GM03348 (cell line): Measurements from ENCODE around the gene ASCC1.
A peak's percentile ranks its signal among the peaks of the same experiment; 100 is the strongest.
"Not testable (repeated sequence)": the region's sequence is repeated elsewhere in the genome, so short reads cannot be mapped to it uniquely, and the experiment has no call there.

ENCODE experiments used
- DNase-seq: peaks from one replicate; pipeline ENCODE4 v3.0.0; 2012; ENCODE audit warnings: low spot score

ASCC1 gene, protein sequence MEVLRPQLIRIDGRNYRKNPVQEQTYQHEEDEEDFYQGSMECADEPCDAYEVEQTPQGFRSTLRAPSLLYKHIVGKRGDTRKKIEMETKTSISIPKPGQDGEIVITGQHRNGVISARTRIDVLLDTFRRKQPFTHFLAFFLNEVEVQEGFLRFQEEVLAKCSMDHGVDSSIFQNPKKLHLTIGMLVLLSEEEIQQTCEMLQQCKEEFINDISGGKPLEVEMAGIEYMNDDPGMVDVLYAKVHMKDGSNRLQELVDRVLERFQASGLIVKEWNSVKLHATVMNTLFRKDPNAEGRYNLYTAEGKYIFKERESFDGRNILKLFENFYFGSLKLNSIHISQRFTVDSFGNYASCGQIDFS

DNA sequence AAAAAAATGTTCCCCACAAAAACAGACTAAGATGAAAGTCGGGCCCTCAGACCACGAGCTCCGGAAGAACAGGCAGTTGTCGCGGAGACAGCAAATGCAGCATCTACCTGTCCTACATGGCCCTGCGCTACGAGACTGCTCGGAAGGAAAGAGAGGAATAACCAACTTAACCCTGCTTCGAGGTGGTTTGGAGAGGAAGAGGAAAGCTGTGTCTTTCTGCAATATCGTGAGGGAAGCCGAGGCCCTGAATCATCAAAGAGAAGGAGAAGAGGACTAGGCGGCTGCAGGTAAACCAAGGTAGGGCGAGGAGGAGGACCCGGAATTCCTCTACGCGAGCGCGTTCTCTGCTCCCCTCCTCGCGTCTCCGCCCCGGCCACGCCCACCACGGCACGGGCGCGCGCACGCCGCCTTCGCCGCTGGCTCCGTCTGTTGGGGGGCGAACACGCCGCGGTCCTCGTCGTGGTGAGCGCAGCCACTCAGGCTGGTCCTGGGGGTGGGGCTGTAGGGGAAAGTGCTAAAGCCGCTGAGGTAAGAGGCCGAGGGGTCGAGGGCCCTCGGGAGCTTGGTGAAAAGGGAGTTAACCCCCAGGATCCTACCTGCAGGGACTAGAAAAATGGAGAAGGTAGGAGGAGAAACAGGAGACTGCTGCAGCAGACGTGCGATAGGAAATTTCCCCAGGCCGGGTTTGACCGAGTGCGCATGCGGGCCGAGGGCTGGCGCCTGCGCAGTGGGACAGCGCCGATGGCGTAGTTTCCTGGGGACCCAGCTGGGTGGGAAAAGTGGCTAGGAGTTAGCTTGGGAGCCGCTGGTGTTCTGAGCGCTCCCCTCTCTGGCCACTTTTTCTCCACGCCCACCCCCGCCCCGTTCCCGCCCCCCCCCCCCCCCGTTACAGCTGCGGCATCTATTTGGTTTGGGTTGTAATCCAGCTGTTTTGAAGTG, at the start of gene ASCC1, which contains the start of gene ANAPC16:
Gene ASCC1, minus strand, starts transcription at position 666 of the 939 bp plus-strand sequence. CDS start 2,978 bp downstream, outside the sequence.
Gene ANAPC16, plus strand, starts transcription at position 402 of the 939 bp plus-strand sequence. CDS start 7,903 bp downstream, outside the sequence.
- DNase-seq: peak; percentile 96

DNA sequence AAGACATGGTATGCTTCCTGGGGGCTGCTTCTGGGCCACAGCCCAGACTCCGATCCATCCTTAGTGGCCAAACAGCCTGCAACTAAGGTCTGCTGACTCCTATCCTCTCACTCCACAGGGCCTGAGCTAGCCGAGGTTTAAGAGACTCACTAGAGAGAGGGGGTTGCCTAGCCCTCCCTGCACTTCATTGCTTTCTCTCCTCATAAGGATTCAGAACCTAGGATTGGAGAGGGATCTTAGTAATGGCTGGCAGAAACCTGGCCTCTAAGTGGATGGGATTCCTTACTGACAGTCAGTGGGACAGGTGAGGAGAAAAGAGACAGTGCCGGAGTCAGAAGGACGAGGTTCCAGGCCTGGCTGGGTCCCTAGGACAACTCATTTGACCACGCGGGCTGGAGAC, 49.4 kb upstream of the ASCC1 start:
- no peak for DNase-seq

DNA sequence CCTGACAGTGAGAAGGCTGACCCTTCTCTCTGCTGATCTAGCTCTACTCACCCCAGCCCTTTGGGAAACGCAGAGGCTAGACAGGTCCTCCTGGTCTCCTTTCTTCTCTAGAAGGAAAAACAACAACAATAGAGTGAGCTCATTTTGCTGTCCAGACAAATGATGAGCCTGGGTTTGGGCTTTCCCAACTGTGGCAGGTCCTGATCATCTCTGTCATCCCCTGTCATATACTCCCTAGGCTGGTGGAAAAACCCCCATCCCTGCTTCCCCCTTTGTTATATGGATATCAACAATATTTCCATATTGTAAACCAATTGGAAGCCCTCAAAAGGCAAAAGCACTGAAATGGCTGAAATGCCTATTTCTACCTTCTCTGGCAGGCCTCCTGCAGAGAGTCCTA, 48.5 kb upstream of the ASCC1 start:
- DNase-seq: no peak

DNA sequence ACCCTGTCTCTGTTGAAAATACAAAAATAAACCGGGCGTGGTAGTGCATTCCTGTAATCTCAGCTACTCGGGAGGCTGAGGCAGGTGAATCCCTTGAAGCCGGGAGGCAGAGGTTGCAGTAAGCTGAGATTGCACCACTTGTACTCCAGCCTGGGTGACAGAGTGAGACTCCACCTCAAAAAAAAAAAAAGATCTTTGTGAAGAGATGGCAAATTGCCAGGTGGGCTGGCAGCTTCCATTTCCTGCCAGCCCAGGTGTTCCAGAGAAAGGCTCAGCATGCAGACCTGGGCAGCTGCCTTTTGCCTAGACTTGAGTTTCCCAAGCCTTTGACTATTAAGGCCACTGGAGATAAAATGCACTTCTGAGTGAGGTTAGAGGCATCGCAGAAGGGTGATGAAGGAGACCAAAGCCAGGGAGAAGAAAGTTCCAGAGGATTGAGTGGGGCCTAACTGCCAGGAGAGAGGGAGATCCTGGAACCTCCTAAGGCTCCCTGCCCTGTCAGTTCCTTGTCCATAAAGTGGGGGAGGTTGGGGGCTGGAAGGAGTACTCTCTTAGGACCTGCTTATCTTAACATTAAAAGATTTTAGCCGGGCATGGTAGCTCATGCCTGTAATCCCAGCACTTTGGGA, 47.7 kb upstream of the ASCC1 start:
- no peak for DNase-seq

DNA sequence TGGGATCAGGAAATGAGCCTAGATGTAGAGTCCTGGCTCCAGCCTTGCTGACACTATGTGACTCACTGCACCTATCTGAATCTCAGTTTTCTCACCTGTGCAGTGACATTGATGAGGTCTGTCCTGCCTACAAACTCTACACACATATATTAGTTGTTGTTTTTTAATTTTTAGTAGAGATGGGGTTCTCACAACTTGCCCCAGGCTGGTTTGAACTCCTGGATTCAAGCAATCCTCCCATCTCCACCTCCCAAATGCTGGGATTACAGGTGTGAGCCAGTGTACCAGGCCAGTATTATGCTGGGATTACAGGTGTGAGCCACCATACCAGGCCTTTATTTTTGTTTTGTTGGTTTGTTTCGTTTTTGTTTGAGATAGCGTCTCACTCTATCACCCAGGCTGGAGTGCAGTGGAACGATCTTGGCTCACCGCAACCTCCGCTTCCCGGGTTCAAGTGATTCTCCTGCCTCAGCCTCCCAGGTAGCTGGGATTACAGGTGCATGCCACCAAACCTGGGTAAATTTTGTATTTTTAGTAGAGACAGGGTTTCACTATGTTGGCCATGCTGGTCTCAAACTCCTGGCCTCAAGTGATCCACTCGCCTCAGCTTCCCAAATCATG, 45.8 kb upstream of the ASCC1 start:
- no peak for DNase-seq

DNA sequence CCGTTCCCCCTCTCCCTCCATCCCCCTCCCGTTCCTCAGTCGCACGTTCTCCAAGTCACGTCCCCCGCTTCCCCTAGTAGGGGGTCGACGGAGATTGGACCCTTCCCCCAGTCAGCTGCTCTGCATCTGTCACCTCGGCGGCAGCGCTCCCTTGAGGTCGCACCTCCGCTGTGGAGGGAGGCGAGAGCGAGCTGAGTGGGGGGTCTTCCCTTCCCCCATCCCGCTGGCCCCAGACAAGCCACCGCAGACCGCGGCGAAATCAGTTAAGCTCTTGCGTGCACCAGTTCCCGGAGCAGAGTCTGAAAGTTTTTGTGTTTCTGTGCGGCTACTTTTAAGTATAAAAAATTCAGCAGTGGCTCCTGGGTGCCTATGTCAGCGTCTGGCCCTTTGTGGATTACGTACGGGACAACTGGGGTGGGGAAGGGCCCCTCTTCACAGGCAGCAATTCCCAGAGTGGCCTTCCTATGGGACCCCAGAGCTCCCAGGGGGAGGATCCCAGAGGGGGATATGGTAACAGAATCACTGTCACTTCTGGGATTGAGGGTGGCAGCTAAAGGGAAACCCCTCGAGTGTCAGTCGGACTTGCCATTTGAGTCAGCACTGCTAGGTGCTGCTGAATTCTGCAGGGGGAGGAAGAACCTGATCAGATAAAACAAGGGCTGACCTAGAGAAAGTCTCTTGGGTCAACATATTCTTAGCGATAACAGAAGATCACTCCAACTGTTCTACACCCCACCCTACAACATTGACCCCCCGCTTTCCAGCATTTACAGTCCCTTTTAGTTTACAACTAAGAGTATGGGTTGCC, 45.1 kb upstream of the ASCC1 start:
- no peak for DNase-seq

DNA sequence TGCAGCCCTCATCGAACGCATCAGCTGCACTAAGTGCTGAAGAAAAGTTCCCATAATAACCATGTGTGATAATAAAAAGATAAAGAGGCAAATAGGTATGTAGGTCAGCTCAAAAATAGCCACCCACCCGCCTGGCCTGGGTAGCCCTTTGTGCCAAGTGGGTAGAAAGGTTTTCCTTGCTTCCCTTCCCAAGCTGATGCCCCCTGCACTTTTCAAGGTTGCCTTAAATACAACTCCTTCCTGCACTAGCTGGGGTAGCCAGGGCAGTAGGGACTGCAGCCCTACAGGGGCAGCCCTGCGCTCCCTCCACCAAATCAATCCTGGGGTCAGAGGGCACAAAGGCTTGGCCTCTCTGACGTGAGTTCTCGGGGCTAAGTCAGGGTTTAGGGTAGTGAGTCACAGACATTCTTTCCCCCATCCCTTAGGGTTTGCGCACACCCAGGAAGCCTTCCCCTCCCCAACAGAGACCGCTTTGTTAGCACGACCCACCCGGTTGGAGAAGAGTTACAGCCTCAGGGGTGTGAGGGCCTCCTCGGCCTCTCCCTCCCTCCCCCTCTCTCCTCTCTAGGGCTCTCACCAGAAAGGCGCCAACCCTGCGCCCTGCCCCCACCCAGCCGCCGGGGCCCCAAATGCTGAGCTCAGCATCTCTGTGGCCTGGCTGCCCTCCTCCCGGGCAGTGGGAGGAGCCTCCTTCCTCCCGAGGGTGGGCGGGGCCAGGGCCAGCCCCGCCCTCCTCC, 44.3 kb upstream of the ASCC1 start:
- peak; percentile 95 for DNase-seq

DNA sequence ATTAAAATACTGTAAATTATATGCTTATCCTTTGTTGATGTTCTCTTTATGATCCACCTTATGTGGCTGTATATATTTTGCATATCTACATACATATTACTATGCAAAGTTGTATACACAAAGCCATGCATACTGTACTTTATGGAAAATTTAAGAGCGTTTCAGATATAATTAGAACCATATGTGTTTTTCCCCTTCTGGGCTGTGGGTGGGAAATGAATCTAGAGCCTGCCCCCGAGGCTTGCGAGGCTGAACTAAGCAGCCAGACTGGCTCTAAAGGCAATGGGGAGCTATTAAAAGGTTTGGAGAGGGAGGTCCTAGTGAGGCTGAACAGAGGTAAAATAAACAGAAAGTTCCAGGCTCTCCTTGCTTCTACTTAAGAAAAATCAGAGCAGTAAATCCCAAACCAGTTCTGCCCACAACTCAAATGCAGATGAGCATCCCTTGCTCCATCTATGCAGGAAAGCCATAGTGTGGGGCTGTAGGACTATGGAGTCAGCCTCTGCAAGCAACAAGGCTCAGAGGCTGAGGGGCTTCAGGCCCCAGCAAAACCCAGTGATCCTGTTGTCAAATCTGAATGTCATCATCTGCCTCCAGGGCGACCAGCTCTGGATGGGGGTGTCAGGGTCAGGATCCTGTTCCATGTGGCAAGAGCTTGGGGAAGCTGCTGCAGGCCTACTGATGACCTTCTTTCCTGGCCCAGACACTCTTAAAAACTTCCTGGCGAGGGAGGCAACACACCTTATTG, 43.6 kb upstream of the ASCC1 start:
- DNase-seq: peak; percentile 61

DNA sequence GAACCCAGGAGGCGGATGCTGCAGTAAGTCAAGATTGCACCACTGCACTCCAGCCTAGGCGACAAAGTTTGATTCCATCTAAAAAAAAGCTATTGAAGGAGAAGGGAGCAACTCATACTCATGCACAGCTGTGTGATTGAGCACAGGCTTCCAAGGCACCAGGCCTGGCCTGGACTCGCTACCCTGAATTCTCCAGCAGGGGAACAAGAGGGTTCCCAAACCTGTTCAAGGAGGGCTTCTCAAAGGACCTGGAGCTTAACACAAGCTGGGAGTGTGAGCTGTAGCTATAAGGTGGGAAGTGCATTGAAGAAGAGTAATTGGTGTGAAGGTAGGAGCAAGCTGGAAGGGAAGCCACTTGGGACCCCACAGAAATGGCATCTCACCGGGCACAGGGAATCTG, 42.5 kb upstream of the ASCC1 start:
- no peak for DNase-seq

DNA sequence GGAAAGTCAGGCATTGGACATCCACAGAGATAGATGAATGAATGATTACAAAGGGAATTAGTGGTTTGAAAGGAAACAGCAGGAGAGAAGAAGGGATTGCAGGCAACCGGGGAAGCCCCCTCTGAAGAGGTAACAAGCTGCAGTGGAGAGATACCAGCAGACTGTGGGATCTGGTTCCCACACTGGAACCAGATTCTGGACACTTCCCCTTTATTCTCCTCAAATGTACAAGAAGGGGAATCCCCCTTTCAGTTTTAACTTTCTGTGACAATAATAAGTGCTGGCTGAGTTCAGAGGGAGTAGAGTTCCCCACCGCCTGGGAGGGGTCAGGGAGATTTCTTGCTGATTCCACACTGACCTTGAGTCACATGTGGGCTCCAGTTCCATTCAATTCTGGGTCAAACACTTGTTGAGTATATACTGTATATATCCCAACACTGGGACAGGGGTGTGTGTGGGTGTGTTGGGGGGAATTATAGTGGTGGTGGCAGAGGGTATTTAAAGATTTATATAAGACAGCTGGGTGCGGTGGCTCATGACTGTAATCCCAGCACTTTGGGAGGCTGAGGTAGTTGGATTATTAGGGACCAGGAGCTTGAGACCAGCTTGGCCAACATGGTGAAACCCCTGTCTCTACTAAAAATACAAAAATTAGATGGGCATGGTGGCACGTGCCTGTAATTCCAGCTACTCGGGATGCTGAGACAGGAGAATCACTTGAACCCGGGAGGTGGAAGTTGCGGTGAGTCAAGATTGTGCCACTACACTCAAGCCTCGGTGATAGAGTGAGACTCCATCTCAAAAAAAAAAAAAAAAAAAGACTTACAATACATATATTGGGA, 41.2 kb upstream of the ASCC1 start:
- DNase-seq: no peak

DNA sequence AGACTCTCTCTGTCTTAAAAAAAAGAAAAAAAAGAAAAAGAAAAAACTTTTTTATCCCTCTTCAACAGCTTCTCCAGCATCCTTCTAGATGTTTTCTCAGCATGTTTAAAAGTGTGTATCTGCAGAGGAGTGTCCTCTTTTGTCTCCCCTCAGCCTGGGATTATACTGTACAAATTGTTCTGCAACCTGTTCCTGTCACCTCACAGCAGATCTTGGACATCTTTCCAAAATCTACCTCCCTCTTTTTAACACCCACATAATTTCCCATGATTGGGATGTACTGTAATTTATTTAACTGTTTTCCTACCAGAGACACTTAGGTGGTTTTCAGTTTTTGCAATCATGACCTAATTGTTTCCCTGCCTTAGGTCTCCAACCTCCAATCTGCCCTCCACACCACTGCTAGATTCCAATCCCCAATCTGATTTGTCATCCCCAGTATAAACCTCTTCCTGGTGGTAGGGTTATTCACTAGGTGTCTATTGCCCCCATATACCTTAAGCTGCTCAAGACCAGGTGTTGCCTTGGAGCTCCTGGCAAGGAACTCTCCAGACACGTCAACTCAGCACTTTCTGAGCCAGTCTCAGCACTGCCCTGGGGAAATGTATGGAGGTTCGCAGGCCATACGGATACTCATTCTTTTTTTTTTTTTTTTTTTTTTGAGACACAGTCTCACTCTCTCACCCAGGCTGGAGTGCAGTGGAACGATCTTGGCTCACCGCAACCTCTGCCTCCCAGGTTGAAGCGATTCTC, 40.1 kb upstream of the ASCC1 start:
- no peak for DNase-seq

DNA sequence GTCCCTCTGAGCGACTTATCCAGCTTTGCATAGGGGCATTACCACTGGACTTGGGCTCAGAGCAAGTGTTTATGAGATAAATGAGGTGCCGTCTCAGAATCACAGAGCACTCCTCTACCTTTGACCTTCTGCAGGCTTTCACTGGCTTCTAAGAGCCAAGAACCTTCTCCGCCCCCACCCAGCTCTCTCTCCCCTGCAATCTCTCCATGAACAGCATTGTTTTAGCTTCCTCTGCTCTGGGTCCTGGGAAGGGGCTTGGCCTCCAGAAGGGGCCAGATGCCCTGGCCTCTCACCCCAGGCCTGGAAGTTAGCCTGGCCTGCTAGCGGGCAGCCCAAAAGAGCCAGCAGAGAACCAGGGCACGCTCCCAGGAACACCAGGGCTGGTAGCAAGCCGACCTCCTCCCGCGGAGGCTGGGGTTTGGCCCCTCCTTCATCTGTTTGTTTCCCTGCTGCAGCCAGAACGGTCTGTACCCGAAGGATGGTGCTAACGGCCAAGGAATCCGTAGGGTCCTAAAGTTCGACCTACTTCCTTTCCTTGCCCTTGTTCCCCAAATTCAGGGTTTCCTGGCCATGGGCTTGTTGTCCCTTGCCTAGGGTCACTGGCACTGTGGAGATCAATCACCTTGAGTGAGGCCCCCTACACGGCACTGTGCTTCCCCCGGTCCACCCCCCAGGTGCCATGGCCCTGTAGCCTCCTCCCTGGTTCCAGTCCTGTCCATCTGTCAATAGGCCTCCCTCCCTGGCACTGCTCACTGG, 38.9 kb upstream of the ASCC1 start:
- peak; percentile 88 for DNase-seq

DNA sequence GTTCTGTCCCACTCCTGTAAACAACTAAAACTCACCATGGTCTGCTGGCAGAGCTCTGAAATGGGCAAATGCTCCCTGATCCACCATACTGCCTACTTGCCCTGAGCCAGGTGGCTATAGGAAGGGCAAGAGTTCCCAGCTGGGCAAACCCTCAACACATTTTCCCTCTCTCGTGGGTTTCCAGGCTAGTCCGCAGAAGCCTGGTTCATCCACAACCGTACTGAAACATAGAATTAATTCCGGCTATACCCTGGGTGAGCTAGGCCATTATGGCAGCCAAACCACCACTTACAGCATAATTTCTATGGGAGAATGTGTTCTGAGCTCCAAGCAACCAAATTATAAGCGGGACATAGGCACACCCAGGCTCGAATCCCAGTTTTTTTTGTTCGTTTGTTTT, 37.5 kb upstream of the ASCC1 start:
- no peak for DNase-seq

DNA sequence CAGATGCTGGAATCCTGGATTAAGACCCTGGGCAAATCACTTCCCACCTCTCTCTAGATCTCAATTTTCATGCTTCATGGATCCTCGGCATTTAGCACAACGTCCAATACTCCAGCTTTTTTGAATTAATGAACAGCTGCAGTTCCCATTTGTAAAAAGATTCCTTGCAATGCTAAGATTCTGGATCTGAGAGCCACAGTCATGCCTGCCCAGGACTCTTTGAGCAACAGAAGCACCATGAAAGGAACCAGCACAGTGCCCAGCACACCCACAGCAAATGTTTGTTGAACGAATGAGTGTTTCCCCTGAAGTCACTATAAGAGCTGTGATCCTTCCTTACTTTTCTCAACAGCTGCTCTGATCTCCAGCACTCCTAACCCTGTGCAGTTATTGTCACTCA, 36.9 kb upstream of the ASCC1 start:
- no peak for DNase-seq

DNA sequence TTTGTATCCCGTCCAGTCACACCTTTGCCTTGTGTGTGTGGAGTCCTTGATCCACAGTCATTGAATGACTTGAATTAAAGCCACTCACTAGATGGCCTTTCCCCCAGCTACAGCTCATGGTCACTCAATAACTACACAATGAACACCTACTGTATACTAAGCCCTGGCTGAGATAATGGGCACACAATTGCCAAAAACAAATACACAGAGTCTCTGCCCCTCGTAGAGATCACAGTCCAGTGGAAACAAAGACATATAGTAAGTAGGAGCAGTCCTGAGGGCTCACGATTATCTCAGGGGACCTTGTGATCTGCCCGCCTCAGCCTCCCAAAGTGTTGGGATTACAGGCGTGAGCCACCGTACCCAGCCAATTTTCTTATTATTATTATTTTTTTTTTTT, 35.6 kb upstream of the ASCC1 start:
- no peak for DNase-seq

DNA sequence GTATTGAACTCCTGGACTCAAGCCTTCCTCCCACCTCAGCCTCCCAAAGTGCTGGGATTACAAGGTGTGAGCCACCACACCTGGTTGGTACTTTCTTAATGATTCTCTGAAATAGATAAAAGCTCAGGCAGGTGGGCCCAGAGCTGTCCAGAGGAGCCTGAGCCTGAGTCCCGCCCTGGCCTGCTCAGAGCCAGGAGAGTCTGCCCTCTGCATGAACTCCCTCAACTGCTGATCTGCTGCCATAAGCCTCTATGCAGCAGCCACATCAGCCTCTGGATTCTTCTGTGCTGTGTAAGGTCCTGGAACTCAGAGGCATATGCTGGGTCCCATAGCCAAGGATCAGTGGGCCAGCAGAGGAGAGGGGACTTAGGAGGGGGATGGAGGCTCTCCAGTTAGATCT, 34.6 kb upstream of the ASCC1 start:
- DNase-seq: peak; percentile 79

DNA sequence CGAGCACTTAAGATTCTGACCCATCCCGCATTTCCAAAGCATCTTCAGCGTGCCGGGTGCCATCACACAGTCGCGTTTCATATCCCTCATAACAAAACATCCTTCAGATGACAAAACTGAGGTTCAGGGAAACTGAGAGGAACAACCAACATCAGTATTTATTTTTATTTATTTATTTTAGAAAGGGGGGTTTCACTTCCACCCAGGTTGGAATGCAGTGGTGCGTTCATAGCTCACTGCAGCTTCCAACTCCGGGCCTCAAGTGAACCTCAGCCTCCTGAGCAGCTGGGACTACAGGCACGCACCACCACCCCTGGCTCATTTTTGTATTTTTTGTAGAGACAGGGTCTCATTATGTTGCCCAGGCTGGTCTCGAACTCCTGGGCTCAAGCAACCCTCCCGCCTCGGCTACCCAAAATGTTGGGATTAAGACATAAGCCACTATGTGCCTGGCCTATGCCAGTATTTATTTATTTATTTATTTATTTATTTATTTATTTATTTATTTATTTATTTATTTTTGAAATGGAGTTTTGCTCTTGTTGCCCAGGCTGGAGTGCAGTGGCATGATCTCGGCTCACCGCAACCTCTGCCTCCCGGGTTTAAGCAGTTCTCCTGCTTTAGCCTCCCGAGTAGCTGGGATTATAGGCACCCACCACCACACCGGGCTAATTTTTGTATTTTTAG, 33.2 kb upstream of the ASCC1 start:
- DNase-seq: not testable (repeated sequence)
